ENCODE data around the gene TMEM203.

GRCh38 chr9:137251490-137252268 is 46.2 kb upstream of the TMEM203 start:
- TF ChIP-seq, protein P1, sequence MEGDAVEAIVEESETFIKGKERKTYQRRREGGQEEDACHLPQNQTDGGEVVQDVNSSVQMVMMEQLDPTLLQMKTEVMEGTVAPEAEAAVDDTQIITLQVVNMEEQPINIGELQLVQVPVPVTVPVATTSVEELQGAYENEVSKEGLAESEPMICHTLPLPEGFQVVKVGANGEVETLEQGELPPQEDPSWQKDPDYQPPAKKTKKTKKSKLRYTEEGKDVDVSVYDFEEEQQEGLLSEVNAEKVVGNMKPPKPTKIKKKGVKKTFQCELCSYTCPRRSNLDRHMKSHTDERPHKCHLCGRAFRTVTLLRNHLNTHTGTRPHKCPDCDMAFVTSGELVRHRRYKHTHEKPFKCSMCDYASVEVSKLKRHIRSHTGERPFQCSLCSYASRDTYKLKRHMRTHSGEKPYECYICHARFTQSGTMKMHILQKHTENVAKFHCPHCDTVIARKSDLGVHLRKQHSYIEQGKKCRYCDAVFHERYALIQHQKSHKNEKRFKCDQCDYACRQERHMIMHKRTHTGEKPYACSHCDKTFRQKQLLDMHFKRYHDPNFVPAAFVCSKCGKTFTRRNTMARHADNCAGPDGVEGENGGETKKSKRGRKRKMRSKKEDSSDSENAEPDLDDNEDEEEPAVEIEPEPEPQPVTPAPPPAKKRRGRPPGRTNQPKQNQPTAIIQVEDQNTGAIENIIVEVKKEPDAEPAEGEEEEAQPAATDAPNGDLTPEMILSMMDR (IDR thresholded peaks at IDR 0.05), result no peak
- no peak for TF ChIP-seq ZFX (IDR thresholded peaks at IDR 0.05; ENCODE audit: borderline replicate concordance)

Measured in 22Rv1 (cell line).